HepG2 (cell line): ENCODE measurements around the gene TIMM10. TPM values are rescaled to one million over a fixed set of nuclear protein-coding genes. Genes with fewer than 3 reads are reported as not detected.

ENCODE experiments used
- ARID5B ChIP-seq: IDR thresholded peaks from 2 replicates; pipeline ENCODE4 v1.4.0; 2020; ENCODE audit warnings: mild to moderate bottlenecking, missing genetic modification reagents
- BRF2 ChIP-seq: sonication (generic); formaldehyde crosslinking; IDR thresholded peaks from 2 replicates; pipeline ENCODE4 v1.8.1; 2022; ENCODE audit warnings: mild to moderate bottlenecking, missing genetic modification reagents
- HMG20B ChIP-seq: conservative IDR thresholded peaks from 2 replicates; pipeline ENCODE4 v1.6.1; 2016; ENCODE audit warnings: missing genetic modification reagents, missing compliant biosample characterization
- KAT8 ChIP-seq: IDR thresholded peaks from 2 replicates; pipeline ENCODE4 v1.6.1; 2016; ENCODE audit warnings: missing genetic modification reagents, missing compliant biosample characterization
- MAF1 ChIP-seq: sonication (generic); formaldehyde crosslinking; IDR thresholded peaks from 2 replicates; pipeline ENCODE4 v1.5.0; 2020; ENCODE audit warnings: missing genetic modification reagents, borderline replicate concordance
- PHF20 ChIP-seq: sonication (generic); formaldehyde crosslinking; IDR thresholded peaks from 2 replicates; pipeline ENCODE4 v1.5.0; 2020; ENCODE audit warnings: mild to moderate bottlenecking, missing genetic modification reagents
- RBM22 ChIP-seq: fragments of 200-400 bp; formaldehyde crosslinking; optimal IDR thresholded peaks from 2 replicates; pipeline ENCODE3; 2017; ENCODE audit warnings: mild to moderate bottlenecking, low read length, moderate library complexity
- SETDB1 ChIP-seq: sonication (generic); formaldehyde crosslinking; IDR thresholded peaks from 2 replicates; pipeline ENCODE4 v1.5.1; 2020; ENCODE audit warnings: missing genetic modification reagents, mild to moderate bottlenecking, borderline replicate concordance
- XRCC5 ChIP-seq: fragments of 200-400 bp; formaldehyde crosslinking; optimal IDR thresholded peaks from 2 replicates; pipeline ENCODE3; 2017; ENCODE audit warnings: mild to moderate bottlenecking, low read length
- ZNF160 ChIP-seq: sonication (generic); formaldehyde crosslinking; IDR thresholded peaks from 2 replicates; pipeline ENCODE4 v1.8.0; 2022; ENCODE audit warnings: mild to moderate bottlenecking, inconsistent platforms, missing genetic modification reagents
- ZNF235 ChIP-seq: sonication (generic); formaldehyde crosslinking; IDR thresholded peaks from 2 replicates; pipeline ENCODE4 v1.8.1; 2023; ENCODE audit warnings: mild to moderate bottlenecking, missing genetic modification reagents, borderline replicate concordance
- polyA plus RNA-seq, 8 experiments: library from polyadenylated mRNA; depleted of rRNA in 3 of 8; stranded (reverse) in 7 of 8; unstranded in 1 of 8; fragments of >200 nt; fragmentation: Illumina TruSeq in 4 of 8; extraction: Trizol in 4 of 8; gene quantifications; 2 replicates each; pipeline versions ENCODE4 v1.2.1 to v1.2.3, GENCODE V29; 2011 to 2016; ENCODE audit warnings: low read depth in 4 of 8, missing spikeins in 1 of 8, mixed read lengths in 1 of 8; ENCODE audit not compliant: insufficient read depth in 1 of 8
- total RNA-seq, 5 experiments: library from RNA; depleted of rRNA; stranded (reverse); fragments of >200 nt; fragmentation: Illumina TruSeq; extraction: Trizol; gene quantifications; 2 replicates each; pipeline ENCODE4 v1.2.3, GENCODE V29; 2016; ENCODE audit warnings: low read depth in 1 of 5
- TF ChIP-seq, protein P1 (sequence below): sonication (generic); formaldehyde crosslinking; IDR thresholded peaks from 2 replicates; pipeline ENCODE4 v1.4.0; 2020; ENCODE audit warnings: missing genetic modification reagents
- TF ChIP-seq, protein P2 (sequence below): sonication (generic); formaldehyde crosslinking; IDR thresholded peaks from 2 replicates; pipeline ENCODE4 v1.4.0; 2020; ENCODE audit warnings: mild to moderate bottlenecking, missing genetic modification reagents
- TF ChIP-seq, protein P3 (sequence below): IDR thresholded peaks from 2 replicates; pipeline ENCODE4 v1.6.1; 2016
- TF ChIP-seq, protein P4 (sequence below): IDR thresholded peaks from 2 replicates; pipeline ENCODE4 v1.6.1; 2016; ENCODE audit warnings: missing biosample characterization, missing genetic modification reagents, low read depth

TIMM10 gene
- total and polyA plus RNA-seq, 2 of the 13 experiments (the other 11 are each of a cell fraction or from before 2014, with no cell fraction given), result 67.8 to 82.2 TPM

DNA sequence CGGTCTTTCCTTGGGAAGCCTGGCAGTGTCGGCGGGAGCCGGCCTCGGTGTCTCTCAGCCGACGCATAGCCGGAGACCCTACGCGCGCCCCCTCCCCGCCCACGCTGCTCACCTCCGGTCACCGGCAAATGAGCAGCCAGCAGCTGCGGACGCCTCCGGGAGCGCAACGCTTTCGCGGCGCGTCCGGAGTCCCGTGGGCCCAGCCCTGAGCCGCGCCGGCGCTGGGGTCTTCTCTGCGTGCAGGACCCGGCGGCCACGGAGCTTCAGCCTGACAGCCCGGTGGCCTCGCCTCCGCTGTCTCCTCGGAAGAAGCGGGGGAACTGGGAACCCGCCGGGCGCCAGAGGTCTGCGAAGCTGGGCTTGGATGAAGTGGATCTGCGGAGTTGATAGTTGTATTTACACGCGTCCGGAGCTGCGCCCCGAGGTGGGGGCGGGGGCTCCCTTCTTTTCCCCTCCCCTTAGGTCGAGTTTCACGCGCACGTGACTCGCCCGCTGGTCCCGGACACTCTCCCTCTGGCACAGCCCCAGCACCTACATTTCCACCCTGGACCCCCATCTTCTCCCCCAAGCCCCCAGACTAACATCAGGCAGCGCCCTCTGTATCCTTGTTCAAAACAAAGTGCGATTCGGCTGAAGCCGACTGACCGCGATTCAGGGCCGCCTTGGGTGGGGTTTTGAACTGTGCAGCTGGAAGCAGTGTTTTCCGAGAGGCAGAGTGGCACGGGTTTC lies 15.1 kb downstream of the TIMM10 start, which contains the start of gene SLC43A1 (continued):
- no peak for TF ChIP-seq PHF20 (CRISPR knock-in tag)
- TF ChIP-seq XRCC5, result no peak
- TF ChIP-seq RBM22, result no peak
- peak; percentile 60; the same call in 1 of the 2 replicates for TF ChIP-seq BRF2 (CRISPR knock-in tag)
- TF ChIP-seq, protein P1, sequence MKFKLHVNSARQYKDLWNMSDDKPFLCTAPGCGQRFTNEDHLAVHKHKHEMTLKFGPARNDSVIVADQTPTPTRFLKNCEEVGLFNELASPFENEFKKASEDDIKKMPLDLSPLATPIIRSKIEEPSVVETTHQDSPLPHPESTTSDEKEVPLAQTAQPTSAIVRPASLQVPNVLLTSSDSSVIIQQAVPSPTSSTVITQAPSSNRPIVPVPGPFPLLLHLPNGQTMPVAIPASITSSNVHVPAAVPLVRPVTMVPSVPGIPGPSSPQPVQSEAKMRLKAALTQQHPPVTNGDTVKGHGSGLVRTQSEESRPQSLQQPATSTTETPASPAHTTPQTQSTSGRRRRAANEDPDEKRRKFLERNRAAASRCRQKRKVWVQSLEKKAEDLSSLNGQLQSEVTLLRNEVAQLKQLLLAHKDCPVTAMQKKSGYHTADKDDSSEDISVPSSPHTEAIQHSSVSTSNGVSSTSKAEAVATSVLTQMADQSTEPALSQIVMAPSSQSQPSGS (CRISPR knock-in tag), result 0 out of 2 replicates have a peak, but pooled peaks have one; percentile 12
- TF ChIP-seq, protein P2, sequence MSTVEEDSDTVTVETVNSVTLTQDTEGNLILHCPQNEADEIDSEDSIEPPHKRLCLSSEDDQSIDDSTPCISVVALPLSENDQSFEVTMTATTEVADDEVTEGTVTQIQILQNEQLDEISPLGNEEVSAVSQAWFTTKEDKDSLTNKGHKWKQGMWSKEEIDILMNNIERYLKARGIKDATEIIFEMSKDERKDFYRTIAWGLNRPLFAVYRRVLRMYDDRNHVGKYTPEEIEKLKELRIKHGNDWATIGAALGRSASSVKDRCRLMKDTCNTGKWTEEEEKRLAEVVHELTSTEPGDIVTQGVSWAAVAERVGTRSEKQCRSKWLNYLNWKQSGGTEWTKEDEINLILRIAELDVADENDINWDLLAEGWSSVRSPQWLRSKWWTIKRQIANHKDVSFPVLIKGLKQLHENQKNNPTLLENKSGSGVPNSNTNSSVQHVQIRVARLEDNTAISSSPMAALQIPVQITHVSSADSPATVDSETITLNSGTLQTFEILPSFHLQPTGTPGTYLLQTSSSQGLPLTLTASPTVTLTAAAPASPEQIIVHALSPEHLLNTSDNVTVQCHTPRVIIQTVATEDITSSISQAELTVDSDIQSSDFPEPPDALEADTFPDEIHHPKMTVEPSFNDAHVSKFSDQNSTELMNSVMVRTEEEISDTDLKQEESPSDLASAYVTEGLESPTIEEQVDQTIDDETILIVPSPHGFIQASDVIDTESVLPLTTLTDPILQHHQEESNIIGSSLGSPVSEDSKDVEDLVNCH (CRISPR knock-in tag), result no peak
- TF ChIP-seq, protein P3, sequence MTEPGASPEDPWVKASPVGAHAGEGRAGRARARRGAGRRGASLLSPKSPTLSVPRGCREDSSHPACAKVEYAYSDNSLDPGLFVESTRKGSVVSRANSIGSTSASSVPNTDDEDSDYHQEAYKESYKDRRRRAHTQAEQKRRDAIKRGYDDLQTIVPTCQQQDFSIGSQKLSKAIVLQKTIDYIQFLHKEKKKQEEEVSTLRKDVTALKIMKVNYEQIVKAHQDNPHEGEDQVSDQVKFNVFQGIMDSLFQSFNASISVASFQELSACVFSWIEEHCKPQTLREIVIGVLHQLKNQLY, result no peak; the same call in 1 of the 2 replicates
- TF ChIP-seq SETDB1 (CRISPR knock-in tag), result no peak
- TF ChIP-seq KAT8 (CRISPR knock-in tag), result peak; percentile 71
- TF ChIP-seq MAF1 (CRISPR knock-in tag), result no peak
- no peak for TF ChIP-seq ZNF160 (CRISPR knock-in tag)
- no peak for TF ChIP-seq HMG20B (CRISPR knock-in tag)
- TF ChIP-seq, protein P4, sequence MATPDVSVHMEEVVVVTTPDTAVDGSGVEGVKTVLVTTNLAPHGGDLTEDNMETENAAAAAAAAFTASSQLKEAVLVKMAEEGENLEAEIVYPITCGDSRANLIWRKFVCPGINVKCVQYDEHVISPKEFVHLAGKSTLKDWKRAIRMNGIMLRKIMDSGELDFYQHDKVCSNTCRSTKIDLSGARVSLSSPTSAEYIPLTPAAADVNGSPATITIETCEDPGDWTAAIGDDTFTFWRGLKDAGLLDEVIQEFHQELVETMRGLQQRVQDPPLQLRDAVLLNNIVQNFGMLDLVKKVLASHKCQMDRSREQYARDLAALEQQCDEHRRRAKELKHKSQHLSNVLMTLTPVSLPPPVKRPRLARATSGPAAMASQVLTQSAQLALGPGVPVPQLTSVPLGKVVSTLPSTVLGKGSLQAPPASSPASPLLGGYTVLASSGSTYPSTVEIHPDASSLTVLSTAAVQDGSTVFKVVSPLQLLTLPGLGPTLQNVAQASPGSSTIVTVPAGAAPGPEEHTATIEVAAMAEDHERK, result no peak
- TF ChIP-seq ZNF235 (CRISPR knock-in tag), result no peak; the same call in none of the 2 replicates
- TF ChIP-seq ARID5B, result peak; percentile 67
